SIG-M5 (cell line): ENCODE measurements around the gene ZNF280B.
"Not testable (repeated sequence)": the region's sequence is repeated elsewhere in the genome, so short reads cannot be mapped to it uniquely, and the experiment has no call there.

Experiments
- DNase-seq: peaks from one replicate; lab custom pipeline; 2025; lab: John Stamatoyannopoulos, UW

The ZNF280B gene

DNA sequence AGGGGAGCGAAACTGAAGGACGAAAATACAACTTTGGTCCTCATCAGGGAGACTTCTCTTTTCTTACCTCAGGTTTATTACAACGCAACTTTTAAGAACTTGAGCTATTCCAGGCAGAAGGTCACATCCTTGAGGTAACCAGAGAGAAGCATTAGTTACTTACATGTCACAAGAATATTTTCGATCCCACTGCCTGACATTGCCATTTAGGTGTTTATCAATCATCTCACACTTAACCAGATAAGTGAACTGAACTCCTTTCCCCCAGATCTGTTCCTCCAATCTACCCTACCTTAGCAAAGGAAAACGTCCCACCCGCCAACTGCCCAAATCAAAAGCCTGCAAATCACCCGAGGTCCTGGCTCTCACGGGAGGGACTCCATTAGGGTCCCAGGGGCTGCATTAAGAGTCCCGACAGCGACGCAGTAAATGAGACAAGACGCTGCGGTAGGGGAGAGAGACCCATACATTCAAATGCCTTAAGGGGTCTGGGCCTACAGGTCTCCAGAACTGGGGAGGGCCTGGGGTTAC is 734 bp downstream of the ZNF280B start:
- DNase-seq = no peak

DNA sequence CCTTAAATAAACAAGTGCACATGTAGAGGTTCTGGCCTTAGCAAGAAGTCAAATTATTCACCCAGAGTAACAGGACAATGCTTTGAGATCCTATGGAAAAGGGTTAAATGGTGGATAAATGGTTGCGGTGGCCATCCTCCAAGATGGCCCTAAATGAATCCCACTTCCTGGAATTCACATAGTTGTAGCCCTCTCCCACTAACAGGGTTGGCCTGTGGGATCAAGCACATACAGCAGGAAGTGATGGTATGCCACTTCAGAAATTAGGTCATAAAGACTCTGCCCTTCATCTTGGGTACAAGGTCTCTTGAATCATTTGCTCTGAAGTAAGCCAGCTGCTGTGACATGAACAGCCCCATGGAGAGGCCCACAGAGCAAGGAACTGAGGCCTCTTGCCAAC is 1.8 kb downstream of the ZNF280B start:
- no peak for DNase-seq

DNA sequence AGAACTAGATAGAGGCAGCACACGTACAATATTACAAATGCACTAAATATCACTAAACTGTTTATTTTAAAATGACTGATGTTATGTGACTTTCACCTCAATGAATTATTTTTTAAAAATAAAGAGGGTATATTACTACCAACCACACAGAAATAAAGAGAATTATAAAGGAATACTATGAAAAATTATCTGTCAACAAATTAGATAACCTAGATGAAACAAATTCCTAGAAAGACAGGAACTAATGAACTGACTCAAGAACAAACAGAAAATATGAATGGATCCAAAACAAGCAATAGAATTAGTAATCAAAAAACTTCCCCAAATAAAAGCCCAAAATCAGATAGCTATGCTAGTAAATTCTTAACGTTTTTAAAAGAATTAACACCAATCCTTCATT is 10.3 kb downstream of the ZNF280B start:
- no peak for DNase-seq

GRCh38 chr22:22491589-22491988 is 17.0 kb downstream of the ZNF280B start:
- not testable (repeated sequence) for DNase-seq

- DNase-seq = no peak
These were observed 19.8 kb downstream of the ZNF280B start for GRCh38 chr22:22488736-22489135.

DNA sequence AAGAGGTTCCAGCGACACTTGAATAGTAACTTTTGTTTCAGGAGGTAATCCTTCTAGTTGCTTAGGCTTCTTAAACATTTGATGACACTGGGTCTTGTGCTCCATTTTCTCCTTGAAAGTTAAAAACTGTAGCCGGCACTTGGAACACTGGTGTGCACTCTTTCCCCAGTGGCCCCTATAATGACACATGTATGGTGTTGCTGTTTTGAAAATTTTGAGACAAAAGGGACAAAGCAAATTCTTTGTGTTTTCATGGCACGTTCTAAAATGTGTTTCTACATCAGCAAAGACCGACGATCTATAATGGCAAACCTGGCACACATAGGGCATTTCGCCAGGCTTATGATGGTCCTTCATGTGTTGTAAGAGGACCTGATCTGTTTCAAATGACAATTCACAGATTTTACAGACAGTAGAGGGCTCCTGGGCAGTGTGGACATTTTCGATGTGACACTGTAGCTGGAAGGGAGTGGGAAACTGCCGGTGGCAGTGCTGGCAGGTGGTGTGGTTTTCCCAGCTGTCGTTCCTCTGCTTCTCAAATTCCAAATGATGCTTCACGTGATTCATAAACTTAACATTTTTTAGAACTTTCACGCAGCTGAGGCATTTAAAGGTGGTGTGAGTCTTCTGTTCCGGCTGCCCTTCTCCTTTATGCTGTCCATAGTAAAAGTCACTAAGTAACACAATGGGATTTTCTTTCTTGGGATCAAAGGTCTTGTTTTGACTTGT is 20.5 kb downstream of the ZNF280B start:
- DNase-seq = no peak

DNA sequence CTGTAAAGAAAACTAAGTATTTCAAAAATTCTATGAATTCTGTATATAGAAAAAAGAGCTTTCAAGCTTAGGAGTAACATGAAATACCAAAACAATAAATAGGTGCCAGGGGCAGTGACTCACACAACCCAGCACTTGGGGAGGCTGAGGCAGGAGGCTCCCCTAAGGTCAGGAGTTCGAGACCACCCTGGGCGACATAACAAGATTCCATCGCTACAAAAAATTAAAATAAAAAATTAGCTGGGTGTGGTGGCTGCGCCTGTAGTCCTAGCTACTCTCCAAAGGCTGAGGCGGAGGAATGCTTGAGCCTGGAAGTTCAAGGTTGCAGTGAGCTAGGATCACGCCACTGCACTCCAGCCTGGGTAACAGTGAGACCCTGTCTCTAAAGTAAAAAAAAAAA is 21.5 kb downstream of the ZNF280B start:
- DNase-seq = no peak

GRCh38 chr22:22486132-22486899 is 22.2 kb downstream of the ZNF280B start:
- no peak for DNase-seq

DNA sequence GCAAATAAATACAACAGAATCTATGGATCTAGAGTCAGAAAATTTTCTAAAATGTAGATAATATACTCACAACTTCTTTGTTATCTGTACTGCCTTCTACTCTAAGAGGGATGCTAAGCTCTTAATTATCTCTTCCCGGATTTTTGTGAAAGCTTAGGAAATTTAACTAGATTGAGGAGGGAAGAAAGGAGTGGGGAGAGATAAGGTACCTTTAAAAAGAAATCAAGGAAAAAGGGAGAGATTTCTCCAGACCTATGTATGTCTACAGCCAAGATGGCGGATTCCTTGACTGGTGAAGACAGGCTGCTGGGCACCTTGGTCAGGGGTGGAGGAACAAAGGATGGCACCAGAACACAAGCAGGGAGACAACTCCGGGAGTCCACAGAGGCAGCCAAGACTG is 23.0 kb downstream of the ZNF280B start:
- no peak for DNase-seq

GRCh38 chr22:22484023-22484422 is 24.5 kb downstream of the ZNF280B start:
- DNase-seq = no peak

- no peak for DNase-seq
These were observed 27.6 kb downstream of the ZNF280B start for GRCh38 chr22:22480940-22481339.

DNA sequence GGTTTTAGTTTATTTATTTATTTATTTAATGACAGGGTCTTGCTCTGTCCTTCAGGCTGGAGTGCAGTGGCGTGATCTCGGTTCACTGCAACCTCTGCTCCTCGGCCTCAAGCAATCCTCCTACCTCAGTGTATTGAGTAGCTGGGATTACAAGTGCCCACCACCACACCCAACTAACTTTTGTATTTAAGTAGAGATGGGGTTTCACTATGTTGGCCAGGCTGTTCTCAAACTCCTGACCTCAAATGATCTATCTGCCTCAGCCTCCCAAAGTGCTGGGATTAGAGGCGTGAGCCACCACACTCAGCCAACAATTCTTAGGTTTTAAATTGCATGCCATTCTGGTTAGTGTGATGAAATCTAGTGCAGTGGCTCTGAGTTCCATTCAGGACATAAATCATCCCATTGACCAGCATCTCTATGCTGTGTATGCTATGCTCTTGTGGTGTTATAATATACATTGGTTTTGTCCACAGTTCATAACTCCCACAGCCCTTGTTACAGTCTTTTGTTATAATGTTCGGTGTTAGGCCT is 28.5 kb downstream of the ZNF280B start:
- DNase-seq = no peak

GRCh38 chr22:22479116-22479515 is 29.4 kb downstream of the ZNF280B start:
- no peak for DNase-seq

DNA sequence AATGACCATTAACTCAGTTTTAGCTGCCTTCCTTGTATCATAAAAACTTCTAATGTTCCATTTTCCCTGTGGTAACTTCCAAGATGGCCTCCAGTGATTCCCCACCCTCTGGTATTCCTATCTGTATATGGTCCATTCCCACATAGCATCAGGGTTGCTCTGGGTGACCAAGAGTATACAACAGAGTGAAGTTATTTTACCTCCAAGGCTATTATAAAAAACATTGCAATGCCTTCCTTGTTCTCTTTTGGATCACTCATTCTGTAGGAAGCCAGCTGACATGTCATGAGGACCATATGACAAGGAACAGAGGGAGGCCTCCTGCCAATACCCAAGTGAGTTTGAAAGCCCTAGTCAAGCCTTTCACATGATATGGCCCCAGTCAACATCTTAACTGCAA is 30.1 kb downstream of the ZNF280B start:
- DNase-seq = no peak

- DNase-seq = no peak
These were observed 33.8 kb downstream of the ZNF280B start for GRCh38 chr22:22474733-22475132.

DNA sequence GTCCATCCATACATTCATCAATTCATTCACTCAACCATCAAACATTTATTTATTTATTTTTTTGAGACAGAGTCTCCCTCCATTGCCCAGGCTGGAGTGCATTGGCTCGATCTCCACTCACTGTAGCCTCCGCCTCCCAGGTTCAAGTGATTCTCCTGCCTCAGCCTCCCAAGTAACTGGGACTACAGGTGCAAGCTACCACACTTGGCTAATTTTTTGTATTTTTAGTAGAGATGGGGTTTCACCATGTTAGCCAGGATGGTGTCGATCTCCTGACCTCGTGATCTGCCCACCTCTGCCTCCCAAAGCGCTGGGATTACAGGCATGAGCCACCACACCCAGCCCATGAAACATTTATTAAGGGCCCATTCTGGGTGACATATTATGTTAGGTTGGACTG is 37.4 kb downstream of the ZNF280B start:
- not testable (repeated sequence) for DNase-seq

DNA sequence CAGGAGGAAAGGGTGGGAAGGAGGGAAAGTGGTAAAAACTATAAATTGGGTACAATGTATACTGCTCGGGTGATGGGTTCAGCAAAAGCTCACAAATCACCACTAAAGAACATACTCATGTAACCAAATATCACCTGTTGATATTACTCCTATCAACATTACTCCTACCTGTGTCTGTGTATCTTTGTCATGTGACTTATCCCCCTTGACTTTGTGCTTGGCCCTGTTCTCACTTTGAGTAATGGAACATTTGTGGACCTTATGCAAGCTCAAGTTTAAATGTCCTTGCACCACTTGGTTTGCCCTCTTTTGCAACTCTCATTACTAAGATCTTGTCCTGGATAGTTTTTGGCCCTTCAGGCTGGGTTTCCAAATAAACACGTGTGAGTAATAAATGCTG is 39.0 kb downstream of the ZNF280B start:
- no peak for DNase-seq

DNA sequence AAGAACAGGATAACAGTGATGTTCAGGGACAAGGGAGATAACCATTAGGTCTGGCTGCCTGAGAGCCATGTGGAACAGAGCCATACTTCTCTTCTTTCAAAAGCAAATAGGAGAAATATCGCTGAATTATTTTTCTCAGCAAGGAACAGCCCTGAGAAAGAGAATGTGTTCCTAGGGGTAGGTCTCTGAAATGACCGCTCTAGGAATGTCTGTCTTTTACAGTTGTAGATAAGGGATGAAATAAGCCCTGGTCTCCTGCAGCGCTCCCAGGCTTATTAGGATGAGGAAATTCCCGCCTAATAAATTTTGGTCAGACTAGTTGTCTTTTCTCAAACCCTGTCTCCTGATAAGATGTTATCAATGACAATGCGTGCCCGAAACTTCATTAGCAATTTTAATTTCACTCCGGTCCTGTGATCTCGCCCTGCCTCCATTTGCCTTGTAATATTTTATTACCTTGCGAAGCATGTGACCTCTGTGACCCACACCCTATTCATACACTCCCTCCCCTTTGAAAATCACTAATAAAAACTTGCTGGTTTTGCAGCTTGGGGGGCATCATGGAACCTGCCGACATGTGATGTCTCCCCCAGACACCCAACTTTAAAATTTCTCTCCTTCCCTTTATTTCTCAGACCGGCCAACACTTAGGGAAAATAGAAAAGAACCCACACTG is 39.6 kb downstream of the ZNF280B start:
- DNase-seq = not testable (repeated sequence)

DNA sequence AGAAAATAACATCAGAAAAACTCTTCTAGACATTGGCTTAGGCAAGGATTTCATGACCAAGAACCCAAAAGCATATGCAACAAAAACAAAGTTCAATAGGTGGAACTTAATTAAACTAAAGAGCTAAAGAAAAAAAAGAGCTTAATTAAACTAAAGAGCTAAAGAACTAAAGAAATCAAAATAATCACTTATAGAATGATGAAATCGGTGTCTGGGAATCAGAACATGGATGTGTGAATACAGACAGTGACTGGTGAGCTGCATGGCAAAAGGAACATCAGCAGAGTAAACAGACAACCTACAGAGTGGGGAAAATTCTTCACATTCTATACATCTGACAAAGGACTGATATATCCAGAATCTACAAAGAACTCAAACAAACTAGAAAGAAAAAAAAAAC is 41.4 kb downstream of the ZNF280B start:
- no peak for DNase-seq

DNA sequence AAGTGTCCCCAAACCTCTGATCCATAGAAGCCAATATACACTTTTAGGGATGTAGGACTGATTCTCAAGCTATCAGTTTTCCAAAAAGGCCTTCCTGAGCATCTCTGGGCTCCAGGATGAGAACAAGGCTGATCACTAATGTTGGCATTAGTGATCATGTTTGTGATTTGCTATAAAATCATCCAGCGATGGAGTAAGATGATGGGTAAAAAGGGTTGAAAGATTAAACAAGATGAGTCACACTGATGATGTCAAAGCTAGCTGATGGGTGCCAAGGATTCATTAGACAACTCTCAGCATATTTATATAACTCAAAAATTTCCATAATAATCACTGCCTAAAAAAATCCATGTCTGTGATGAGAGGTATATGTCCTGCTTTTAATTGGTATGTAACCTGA is 42.8 kb downstream of the ZNF280B start:
- DNase-seq = no peak

DNA sequence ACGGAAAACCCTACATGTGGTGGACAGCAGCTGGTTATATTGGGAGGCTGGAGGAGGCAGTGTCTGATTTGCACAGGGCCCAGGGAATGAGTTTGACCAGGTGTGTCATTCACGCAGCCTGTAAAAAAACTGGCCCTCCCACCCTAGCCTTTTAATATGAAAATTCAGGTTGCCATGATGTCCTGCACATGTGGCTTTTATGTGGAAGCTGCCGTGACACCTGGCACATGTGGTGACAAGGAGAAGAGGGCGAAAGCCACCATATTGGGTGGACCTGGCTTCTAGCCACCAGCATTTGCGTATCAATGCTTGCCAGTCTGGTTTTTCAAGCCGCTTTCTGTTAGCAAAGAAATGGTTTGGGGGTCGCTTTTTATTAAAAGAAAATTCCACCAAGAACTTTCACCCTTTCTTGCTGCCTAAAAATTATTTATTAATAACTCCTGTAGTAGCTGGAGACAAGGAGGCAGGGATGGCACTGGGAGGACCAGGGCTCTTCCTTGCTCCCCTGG is 43.4 kb downstream of the ZNF280B start:
- DNase-seq = no peak

DNA sequence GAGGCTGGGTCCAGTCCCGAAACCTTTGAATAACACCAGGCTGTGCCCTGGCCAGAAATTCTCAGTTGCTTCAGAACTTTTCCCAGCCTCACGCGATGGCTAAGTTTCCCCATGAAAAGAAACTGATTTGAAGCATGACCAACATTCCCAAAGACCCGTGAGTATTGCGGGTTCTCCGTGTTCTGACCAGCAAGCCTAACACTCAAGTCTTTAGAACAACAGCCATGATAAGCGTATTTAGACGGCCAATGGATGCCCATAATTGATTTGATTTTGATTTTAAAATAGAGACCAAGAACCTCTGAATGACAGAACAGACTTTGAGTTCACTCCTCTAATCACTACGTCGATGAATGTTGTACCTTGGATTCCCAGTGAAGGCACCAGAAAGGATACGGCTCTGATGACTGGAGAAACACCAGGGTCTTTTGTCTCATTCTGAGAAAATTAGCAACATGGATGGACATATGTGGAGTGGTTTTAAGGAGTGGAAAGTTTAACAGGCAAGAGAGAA is 43.9 kb downstream of the ZNF280B start:
- DNase-seq = no peak
